Measurements from ENCODE around the gene C1orf141.

- TF ChIP-seq USF1 (CRISPR knock-in tag; IDR thresholded peaks at IDR 0.05) (no peak), ZNF281 (CRISPR knock-in tag; IDR thresholded peaks at IDR 0.05) (no peak), STAT6 (CRISPR knock-in tag; conservative IDR thresholded peaks at IDR 0.05; ENCODE audit: low read depth) (no peak), CTCF (IDR thresholded peaks at IDR 0.05) (no peak), ATF3 (CRISPR knock-in tag; conservative IDR thresholded peaks at IDR 0.05) (no peak), E2F1 (CRISPR knock-in tag; IDR thresholded peaks at IDR 0.05) (no peak), USF2 (CRISPR knock-in tag; IDR thresholded peaks at IDR 0.05) (no peak), NFYB (CRISPR knock-in tag; conservative IDR thresholded peaks at IDR 0.05; ENCODE audit: low read depth) (no peak), JAZF1 (CRISPR knock-in tag; IDR thresholded peaks at IDR 0.05) (no peak), SOX15 (CRISPR knock-in tag; IDR thresholded peaks at IDR 0.05) (no peak), MLX (CRISPR knock-in tag; IDR thresholded peaks at IDR 0.05) (no peak), ZNF138 (CRISPR knock-in tag; conservative IDR thresholded peaks at IDR 0.05) (no peak), ZNF121 (CRISPR knock-in tag; IDR thresholded peaks at IDR 0.05) (no peak), TCF7 (CRISPR knock-in tag; IDR thresholded peaks at IDR 0.05; ENCODE audit: low read depth) (no peak)
These were observed 72.4 kb downstream of the C1orf141 start for GRCh38 chr1:67062412-67062811.
